ENCODE results near the gene ASB6.

ASB6 gene

DNA sequence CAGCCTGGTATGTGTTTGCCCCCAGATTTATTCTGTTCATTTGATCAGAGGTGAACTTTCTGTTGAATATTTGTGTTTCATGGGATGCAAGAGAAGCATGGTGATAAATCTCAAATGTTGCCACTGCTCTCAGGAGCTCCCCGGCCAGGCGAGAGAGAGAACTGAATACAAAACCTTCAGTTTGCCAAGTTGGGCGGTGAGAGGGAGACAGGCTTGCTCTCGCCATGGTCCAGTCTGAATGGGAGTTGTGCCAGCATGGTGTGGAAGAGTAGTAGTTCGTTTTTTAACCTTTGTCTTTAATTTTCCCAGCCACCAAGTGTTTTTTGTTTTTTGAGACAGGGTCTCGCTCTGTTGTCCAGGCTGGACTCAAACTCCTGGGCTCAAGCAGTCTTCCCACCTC is 13.2 kb downstream of the ASB6 start:
- intact Hi-C loops (cut with DNase I), result no loop called here
- no peak for DNase-seq

DNA sequence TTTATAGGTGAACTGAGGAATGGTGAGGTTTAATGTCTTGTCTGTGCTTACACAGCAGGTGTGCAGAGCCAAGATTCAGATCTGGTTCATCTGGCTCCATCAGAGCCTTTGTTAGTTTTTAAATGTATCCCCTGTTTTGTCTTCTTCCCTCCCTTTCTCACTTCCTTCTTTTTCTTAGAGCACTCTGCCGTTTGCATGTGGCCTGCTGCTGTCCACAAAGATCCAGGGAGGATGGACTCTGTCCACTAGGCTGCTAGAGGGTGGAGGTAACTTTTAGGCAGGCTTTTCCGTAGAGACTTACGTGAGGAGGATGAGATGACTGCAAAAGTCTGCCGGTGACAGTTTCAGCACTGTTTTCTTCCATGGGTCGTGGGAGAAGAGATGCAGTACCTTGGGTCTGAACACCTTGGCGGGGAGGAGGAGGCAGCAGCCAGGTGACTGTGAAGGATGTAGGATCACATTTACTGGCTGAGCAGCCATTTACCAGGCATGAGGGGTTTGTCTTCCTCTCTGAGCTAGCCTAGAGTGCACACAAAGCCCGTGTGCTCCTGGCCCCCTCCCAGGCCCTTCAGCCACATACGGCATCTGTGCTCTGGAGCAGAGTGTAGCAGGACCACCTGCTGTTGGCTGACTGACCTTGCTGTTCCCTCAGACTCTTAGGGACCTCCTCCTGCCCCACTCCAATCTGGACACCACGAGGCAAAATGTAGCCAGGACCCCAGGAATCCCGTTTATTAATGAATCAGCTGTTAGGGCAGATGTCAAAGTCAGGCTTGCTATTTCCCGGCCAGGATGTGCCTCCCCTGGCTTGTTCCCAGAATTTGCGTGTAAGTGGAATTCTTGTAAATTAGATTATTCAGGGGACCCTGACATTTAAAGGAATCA is 14.2 kb downstream of the ASB6 start:
- intact Hi-C loops (cut with DNase I), result no loop called here
- no peak for DNase-seq

DNA sequence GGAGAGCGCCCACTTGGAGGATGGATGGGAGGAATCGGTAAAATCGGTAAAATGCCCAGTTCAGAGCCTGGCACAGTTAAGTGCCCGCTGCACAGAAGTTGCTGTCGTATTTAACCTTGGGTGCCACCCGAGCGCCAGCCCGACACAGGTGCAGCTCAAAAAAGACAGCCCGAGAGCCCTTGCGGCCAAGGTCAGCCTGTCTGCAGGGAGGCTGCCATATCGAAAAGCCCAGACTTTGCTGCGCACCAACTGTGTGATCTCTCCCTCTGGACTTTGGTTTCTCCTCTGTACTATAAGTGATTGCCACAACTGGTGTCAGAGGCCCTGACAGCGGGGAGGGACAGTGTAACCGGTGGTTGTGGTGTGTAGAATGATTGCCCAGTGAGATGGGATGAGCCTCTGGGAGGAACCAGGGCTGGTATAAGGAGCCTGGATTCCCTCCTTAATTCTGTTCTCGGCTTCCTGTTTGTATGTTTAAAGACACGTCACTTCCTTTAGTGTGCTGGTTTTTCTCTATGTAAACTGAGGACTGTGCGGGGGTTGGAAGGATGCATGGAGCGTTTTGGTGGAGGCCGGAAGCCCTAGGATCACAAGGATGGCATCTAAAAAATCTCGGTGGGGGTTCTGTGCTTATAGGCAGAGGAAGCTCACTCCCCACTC is 15.2 kb downstream of the ASB6 start:
- intact Hi-C loops (cut with DNase I), result no loop called here
- no peak for DNase-seq

DNA sequence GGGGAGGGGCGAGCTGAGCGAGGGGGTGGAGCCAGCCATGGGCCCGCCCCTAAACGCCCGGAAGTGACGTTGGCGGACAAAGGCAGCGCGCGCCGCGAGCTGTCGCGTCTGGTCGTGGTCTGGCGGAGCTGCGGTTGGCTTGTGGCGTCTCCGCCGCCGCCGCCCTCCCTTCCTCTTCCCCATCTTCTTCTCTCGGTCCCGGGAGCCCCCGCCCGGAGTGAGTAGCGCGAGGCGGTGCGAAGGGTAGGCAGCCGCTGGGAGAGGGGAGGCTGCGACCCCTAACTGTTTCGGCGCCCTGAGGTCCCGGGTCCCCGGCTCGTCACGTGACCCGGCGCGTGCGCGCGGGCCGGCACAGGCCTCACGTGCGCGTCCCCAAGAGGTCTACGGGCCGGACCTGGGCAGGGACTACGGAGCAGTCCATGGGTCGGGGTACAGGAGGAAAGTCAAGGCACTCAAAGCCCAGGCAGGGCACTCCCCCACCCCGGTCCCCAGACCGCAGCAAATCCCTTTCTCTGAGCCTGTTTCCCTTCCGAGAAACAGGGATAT is 15.8 kb downstream of the ASB6 start, which contains the start of gene NTMT1:
Gene NTMT1 (plus strand): TSS at position 85 of the 546 bp plus-strand sequence. CDS start 6,541 bp downstream, outside the sequence.
- peak; percentile 90 to 99 (median 94) for DNase-seq
- intact Hi-C loops (cut with DNase I), result no loop called here

DNA sequence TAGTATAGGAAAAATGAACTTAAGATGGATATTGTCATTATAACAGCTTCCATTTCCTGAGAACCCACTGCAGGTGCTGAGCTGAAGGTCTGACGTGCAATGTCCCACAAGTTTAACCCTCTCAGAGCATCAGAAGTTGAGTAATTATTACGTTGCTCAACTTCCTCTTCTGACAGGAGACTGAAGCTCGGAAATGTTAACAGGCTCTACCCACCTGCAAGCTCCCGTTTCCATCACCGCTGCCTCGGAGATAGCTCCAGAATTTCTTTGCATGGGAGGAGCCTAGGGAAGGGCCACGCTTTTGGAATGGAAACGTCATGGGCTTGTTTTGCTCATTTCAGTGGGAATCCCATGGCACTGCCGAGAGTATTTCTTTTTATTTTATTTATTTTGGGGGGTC is 17.0 kb downstream of the ASB6 start:
- no peak for DNase-seq
- intact Hi-C loops (cut with DNase I), result no loop called here

DNA sequence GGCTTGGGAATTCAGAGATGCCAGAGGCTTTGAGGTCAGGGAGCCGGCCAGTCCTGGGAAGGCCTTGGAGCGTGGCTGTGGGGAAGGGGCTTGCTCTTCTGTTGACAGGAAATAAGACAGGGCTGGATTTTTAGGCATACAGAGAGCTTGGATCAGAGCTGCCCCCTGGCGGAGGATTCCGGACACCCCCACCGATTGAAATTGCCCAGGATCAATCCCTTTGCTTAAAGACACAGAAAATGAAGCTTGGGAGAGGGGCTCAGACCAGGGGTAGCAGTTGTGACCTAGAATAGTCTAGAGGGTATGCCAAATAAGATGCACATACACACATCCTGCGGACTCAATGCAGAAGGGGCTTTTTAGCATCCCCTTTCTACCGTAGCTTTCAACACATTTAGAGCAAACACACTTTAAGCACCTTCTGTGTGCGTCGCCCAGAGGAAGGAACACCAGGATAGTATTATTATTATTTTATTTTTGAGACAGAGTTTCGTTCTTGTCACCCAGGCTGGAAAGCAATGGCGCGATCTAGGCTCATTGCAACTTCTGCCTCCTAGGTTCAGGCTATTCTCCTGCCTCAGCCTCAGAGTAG is 17.7 kb downstream of the ASB6 start:
- intact Hi-C loops (cut with DNase I), result no loop called here
- DNase-seq, result peak in 7 of 10 donors; percentile 52 to 94 (median 67)

DNA sequence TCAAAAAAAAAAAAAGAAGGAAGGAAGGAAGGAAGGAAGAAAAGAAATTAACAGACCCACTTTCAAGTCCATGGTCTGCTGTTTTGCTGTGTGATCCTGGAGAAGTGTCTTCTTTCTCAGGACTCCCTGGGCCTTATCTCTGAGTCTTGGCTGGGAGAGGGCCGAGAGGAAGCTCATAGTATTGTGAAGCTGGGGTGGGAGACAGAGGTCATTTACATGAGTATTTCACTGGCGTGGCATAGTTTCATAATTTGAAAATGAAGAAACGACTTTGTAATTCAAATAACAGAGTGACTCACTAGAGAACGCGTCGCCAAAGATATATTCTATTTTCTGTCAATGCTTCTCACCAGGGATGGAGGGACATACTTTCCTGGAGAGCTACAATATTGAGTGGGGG is 18.6 kb downstream of the ASB6 start:
- intact Hi-C loops (cut with DNase I), result no loop called here
- no peak for DNase-seq

DNA sequence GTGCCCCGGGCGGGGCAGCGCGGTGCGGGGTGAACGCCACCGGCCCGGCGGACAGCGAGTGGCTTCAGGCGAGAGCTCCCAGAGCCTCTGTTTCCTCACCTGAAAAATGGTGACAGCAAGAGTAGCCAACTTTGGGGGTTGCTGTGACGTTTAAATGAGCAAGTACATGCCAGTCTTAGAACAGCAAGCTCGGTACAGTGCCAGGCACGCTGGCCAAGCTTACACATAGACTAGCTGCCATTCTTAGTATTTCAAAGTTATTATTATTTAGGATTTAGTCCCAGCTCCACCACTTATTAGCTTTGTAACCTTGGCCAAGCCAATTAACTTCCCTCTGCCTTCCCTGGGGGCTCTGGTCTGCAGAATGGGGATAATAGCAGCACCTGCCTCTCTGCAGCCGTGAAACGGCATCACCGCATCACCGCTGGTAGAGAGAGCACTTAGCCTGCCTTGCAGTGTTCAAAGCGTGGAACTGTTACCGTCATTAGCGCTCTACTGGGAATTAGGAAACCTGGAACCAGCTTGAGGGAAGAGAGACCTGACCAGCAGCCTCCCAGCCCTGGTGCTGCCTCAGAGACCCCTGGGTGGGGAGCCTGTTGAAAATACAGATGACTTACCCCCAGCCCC is 21.2 kb downstream of the ASB6 start, which contains the start of gene C9orf50:
Gene C9orf50 (minus strand): TSS at position 433 of the 627 bp plus-strand sequence. CDS start 527 bp downstream, outside the sequence.
- intact Hi-C loops (cut with DNase I), result no loop called here
- no peak for DNase-seq

DNA sequence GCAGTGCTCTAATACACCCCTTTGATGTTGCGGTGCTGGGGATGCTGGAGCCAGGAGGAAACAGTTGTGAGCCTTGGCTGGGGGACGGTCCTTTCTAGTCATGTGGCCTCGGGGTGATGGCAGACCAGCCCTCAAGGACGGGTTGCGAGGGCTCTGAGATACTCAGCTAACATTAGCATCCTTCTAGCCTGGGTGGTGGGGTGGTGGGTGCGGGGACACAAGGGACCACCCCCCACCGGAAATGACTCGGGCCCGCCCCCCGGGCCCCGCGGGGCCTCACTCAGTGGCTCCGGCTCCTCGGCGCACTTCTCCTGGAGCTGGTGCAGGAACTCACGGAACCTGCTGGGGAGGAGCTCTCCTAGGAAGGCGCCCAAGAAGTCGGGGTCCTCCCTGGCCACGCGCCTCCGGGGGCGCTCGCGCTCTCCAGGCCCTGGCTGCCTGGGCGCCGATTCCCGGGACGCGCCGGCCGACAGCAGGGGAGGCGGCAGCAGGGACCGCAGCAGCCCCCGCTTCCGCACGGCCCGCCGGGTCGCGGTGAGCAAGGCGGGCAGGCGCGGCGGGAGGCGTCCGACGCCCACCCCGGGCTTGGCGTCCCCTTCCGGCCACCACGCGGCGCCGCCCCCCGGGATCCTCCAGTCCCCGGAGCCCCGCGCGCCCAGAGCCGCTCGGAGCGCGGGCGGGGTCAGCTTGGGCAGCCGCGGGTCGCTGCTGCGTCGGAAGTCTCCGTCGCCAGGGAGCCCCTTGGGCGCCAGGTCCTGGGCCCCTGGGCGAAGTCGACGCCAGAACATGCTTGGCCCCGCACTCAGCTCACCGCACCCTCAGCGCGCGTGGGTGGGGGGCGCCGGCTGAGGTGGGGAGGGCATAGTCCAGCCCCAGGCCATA is 21.9 kb downstream of the ASB6 start:
- intact Hi-C loops (cut with DNase I), result no loop called here
- DNase-seq, result peak in 1 of 10 donors; percentile 91

DNA sequence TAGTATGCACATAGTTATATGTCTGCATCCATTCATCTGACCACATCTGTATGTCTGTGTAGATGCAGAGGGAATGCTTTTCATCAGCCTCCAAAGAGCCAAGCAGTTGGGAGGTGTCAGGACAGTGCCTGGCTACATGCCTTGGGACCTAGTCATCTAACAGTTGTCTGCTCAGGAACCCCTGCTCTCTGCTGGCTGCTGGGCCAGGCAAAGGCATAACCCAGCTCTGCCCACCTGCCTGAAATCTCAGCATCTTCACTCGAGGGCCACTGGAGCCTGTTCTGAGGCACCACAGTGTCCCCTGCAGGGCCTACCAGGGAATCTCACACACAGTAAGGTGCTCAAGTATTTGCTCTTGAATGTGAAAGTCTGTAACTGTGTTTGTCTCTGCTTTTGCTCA is 24.8 kb downstream of the ASB6 start:
- intact Hi-C loops (cut with DNase I), result no loop called here
- peak in 4 of 10 donors; percentile 54 to 92 (median 71) for DNase-seq

DNA sequence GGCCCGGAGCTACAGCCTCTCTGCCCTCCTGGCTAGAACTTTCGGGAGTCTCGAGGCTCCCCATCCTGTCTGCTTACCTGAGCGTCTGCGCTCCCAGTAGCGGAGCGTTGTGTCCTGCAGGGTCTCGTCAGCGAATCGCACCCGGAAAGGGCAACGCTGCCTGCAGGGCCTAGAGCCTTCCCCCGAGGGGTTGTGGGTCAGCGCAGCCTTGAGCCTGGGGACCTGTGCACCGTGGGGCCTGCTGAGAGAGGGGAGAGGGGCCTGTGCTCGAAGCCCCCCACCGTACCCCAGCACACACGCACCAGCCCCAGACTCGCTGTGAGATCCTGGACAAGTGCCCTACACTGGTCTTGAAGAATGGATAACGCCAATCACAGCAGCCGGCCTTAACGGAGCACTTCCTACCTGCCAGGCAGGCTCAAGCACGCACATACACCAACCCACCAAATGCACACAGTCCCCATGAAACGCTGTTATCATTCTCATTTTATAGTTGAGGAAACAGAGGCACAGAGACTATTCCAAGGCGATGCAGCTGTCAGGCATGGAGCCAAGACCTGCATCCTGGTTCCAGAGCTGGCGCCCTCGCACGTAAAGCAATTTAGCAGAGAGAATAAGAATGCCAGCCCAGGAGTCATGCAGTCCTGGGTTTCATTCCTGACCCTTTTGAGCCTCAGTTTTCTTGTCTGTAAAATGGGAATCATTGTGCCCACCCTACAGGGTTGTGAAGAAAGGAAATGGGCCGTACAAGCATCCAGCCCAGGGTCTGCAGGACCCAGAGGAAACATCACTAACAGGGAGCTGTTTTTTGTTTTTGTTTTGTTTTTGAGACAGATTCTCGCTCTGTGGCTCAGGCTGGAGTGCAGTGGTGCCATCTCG is 26.3 kb downstream of the ASB6 start:
- intact Hi-C loops (cut with DNase I), result no loop called here
- no peak for DNase-seq

DNA sequence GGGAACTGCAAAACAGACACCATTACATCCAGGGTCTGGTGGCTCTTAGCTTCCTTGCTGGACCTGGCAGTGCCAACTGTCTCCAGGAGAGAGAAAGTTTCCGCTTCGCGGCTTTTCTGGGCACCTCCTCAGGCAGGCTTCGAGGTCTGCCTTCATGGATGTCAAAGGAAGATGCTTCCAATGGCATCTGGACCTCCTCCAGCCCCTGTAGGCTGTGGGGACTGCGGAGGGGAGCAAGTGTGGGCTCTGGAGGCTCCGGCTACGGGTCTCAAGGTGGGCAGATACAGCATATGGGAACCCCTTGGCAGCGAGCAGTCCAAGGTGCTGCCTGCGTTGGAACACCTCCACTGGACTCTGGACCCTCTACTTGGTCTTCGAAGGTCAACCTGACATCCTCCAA is 27.0 kb downstream of the ASB6 start:
- intact Hi-C loops (cut with DNase I), result no loop called here
- no peak for DNase-seq

DNA sequence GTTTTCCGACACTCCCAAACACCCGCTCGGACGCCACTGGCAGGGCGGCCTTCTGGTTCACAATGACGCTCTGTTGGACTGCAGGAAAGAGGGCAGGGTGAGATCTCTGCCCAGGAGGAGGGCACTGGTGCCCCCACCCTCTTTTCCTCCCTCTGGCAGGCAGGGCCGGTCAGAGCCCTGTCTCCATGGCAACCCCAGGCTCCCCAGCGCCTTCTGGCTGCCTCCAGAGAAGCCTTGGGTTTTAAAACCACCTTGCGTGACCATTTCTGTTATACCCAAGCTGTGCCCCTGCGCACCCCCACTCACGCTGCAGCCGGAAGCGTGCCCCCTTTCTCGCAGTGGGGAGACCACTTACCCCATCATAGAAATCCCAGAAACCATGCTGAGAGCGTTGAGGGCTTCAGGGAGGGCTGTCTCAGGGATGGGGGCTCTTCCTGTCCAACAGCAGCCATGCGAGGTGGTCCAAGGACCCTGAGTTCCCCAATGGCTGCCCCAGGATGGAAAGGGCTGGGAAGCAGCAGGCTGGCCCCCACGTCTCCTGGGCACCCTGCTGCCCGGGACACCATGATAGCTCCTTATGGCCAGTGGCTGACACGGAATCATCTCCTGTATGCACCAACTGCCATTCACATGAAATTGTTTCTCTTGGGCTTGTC is 28.3 kb downstream of the ASB6 start:
- peak; percentile 71 to 98 (median 84) for DNase-seq
- intact Hi-C loops (cut with DNase I), result no loop called here

DNA sequence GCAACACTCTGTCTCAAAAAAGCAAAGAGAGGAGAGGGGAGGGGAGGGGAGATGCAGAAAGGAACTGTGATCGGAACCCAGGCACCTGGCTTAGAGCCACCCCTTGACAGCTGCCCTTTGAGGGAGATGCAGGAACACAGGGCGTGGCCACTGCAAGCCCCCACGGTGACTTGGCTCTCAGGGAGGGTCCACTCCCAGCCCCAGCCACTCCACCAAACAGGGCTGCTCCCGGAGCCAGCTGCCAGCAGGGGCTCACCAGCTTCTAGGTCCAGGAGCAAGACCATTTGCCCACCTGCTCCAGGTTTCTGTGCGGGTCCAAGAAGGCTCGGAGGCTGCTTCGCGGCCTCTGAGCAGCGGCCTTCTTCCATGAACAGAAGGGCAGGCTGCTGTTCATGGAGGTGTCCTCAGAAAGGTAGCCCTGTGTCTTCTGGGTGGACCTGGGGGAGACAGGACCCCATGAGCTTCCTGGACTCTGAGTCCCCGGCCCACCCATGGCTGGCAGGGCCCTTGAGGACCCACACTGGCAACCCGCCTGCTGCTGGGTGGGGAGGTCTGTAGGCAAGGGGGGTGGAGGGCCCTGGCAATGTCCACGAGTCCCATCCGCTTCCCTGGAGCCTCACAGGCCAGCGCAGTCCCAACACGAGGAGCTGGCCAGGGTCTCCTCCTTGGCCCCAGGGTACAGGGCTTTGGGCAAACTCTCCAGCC is 29.0 kb downstream of the ASB6 start:
- intact Hi-C loops (cut with DNase I), result no loop called here
- DNase-seq, result peak in 1 of 10 donors; percentile 90

DNA sequence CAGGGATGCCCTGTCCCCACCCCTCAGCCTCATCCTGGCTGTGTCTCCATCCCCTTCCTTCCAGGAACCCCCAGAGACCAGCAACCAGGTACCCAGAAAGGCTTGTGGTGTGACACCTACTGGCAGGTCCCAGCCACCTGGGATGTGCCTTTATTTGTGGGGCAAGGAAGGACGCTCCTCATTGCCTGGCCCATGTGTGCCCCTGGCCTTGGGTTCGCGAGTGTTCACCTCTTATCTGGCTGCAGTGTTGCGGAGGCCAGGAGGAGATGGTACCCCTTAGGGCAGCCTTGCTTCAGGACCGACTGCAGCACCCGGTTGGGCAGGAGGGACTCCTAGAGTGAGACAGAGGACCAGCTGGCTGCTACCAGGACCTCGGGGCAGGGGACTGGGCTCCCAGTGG is 29.8 kb downstream of the ASB6 start:
- DNase-seq, result no peak
- intact Hi-C loops (cut with DNase I), result no loop called here

DNA sequence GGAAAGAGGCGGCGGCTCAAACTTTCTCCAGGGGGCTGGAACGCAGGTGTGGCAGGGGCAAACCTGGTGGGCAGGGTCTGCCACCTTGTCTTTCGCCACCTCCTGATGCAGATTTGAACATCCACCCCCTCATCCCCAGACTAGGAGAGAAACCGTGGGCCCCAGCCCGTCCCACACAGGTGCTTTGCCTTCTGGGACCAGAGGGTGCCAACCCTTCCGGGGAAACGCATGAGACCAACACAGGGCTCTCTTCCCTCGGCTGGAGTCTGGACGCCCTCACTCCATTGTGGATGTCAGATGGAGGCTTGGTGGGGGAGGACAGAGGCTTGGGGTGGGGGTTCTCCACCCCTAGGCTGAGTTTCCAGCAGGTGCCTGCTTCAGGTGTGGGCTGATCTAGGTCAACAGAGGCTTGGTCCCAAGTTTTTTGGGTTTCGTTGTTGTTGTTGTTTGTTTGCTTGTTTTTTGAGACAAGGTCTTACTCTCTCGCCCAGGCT is 30.6 kb downstream of the ASB6 start:
- peak in 1 of 10 donors; percentile 80 for DNase-seq
- intact Hi-C loops (cut with DNase I), result no loop called here
